Spinal cord (tissue), 10 donors: ENCODE data around the gene PLXNB1. TPM values are rescaled to one million over a fixed set of nuclear protein-coding genes. Genes with fewer than 3 reads are reported as not detected.

Experiments used
- DNase-seq, 6 donors: peaks; one replicate each; pipeline versions ENCODE4 v3.0.0 to v3.0.0-alpha.2; 2013 to 2015; ENCODE audit warnings: low spot score in 6 of 6, low read depth in 4 of 6
- H3K27ac ChIP-seq: one replicate; pipeline ENCODE4 v1.5.1; 2013; ENCODE audit warnings: low read depth, low read length, control low read depth
- H3K27me3 ChIP-seq: one replicate; pipeline ENCODE4 v1.6.1; 2013; ENCODE audit warnings: low read length; ENCODE audit not compliant: control insufficient read depth, insufficient read depth
- H3K36me3 ChIP-seq: one replicate; pipeline ENCODE4 v1.6.1; 2013; ENCODE audit warnings: low read length; ENCODE audit not compliant: control insufficient read depth, insufficient read depth
- H3K4me1 ChIP-seq: one replicate; pipeline ENCODE4 v1.6.1; 2013; ENCODE audit warnings: low read length; ENCODE audit not compliant: control insufficient read depth, insufficient read depth
- H3K4me3 ChIP-seq: one replicate; pipeline ENCODE4 v1.5.1; 2013; ENCODE audit warnings: low read depth, low read length, control low read depth
- H3K9me3 ChIP-seq: one replicate; pipeline ENCODE4 v1.6.1; 2013; ENCODE audit warnings: low read length; ENCODE audit not compliant: control insufficient read depth, insufficient read depth
- WGBS: methylation state at CpG from one replicate; pipeline ENCODE4 v1.1.5; 2013; ENCODE audit warnings: missing lambda C conversion rate; ENCODE audit not compliant: insufficient coverage; 5-methylcytosine and 5-hydroxymethylcytosine counted together
- polyA plus RNA-seq, 2 donors: library from polyadenylated mRNA; unstranded; fragments of 120-200 nt; gene quantifications; one replicate each; pipeline ENCODE4 v1.2.1, GENCODE V29; 2013; ENCODE audit not compliant: insufficient read length in 2 of 2
- total RNA-seq, 2 donors: library from RNA; depleted of rRNA in 1 of 2; stranded (reverse); fragments of 120-200 nt in 1 of 2; fragments of >200 nt in 1 of 2; gene quantifications; one replicate each; pipeline versions ENCODE4 v1.2.3 to v1.2.4, GENCODE V29; 2013 to 2014
- donor health status: healthy.

PLXNB1 gene
- total and polyA plus RNA-seq, 4 donors, result 37.6 to 133 (median 96.7) TPM

DNA sequence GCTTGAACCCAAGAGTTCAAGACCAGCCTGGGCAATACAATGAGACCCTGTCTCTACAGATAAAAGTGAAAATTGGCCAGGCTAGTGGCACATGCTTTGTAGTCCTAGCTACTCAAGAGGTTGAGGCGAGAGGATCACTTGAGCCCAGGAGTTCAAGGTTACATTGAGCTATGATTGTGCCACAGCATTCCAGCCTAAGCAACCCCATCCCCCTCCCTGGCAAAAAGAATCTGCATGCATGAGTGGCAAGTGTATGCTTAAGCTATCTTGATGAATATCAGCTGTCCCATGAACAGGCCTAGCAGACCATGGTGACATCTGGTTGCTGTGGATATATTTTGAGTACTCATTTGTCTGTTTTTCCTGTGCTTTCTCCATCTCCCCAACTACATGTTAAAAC lies 21.4 kb upstream of the PLXNB1 start:
- Histone ChIP-seq H3K27ac (no peak overlapping the region), H3K4me3 (no peak overlapping the region), H3K27me3 (no peaks in the 10 kb centered on the region), H3K9me3 (no peaks in the 10 kb centered on the region), H3K36me3 (peaks cover 26% of the 10 kb centered on the region), H3K4me1 (peaks cover 13% of the 10 kb centered on the region)
- no peak for DNase-seq
- WGBS, result 100% methylated on average over 1 of the region's 1 CpG

DNA sequence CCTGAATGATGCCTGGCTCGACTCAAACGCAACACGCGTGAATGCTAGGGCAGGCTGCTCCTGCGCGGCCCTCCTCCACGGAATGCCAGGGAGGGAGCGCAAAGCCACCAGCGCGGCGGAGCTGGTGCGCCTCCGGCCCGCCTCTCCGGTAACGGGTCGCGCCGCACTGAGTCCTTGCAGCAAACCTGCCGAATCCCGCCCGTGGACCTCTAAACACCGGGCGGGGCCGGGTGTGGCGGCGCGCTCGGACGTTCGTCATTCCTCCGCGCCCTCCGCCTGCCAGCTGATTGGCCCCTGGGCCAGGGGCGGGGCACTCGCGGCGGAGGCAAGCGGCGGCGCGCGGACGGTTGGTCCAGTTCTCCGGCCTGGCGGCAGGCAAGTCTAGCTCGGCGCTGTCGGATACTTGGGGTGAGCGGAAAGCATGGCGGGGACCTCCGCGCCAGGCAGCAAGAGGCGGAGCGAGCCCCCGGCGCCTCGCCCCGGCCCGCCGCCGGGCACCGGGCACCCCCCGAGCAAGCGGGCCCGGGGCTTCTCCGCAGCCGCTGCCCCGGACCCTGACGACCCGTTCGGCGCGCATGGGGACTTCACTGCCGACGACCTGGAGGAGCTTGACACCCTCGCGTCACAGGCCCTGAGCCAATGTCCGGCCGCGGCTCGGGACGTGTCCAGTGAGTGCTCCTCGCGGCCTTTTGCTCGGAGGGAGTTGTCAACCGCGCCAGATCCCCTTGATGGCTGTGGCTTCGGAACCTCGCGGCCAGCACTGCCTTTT lies 16.7 kb upstream of the PLXNB1 start, which contains the start of gene ATRIP:
Gene ATRIP, plus strand, starts transcription at position 313 of the 769 bp plus-strand sequence. Its CDS starts 109 bp downstream, at position 422.
- Histone ChIP-seq H3K36me3 (peaks cover 32% of the 10 kb centered on the region), H3K4me1 (peaks cover 21% of the 10 kb centered on the region), H3K27me3 (no peaks in the 10 kb centered on the region), H3K4me3 (peak within 1 kb of the TSS; percentile 79), H3K9me3 (no peaks in the 10 kb centered on the region), H3K27ac (peak within 1 kb of the TSS; percentile 85)
- under 1% methylated on average over 91 of the region's 91 CpGs for WGBS
- peak in 4 of 6 donors; percentile 74 to 95 (median 89) for DNase-seq

DNA sequence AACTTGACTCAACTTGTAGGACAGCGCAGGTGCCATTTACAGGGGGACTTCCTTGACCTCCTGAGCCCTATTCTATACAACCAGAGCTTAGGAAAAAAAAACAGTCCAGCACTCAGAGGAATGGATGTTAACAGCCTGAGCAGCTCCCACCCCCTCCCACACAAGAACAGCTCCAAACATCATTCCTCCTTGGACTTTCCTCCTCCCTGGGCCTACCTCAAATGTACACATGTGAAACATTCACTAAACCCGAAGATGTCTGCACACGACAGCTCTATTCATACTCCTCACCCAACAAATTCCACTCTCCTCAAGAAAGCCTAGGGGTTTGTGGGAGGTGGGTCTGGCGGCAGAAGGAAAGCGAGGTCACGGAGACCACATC lies 16.1 kb upstream of the PLXNB1 start:
- H3K36me3 ChIP-seq, result peaks cover 33% of the 10 kb centered on the region
- no peaks in the 10 kb centered on the region for H3K27me3 ChIP-seq
- peak overlapping the region; percentile 85 for H3K27ac ChIP-seq
- DNase-seq, result no peak
- peak overlapping the region; percentile 79 for H3K4me3 ChIP-seq
- H3K9me3 ChIP-seq, result no peaks in the 10 kb centered on the region
- WGBS, result 19% methylated on average over 4 of the region's 6 CpGs
- H3K4me1 ChIP-seq, result peaks cover 24% of the 10 kb centered on the region

DNA sequence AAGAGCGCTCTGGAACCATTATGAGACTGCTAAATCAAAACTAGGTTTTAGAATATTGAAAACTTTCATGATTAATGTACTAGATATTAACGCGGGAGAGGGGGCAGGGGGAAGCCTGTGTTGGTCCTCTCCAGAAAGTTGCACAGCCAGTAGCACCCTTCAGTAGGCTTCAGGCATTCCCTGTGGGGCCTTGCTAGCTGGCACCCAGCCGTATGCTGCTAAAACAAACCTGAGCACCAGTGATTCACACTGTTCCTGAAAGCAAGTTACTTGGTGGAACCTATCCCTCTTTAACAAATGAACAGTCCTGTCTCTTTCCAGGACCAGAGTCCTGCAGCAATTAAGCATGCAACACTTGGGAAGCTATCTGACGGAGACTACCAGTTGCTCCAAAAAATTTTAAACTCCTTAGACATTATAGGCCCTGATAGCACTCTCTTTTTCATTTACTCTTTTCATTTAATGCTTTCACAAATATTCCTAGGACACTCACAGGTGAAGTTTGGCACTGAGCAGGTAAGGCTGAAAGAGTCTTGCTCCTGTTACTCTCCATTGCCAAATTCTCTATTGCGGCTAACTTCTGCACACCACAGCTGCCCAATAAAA lies 15.5 kb upstream of the PLXNB1 start:
- no peaks in the 10 kb centered on the region for H3K9me3 ChIP-seq
- no peak overlapping the region for H3K27ac ChIP-seq
- H3K4me1 ChIP-seq, result peaks cover 29% of the 10 kb centered on the region
- H3K4me3 ChIP-seq, result peak overlapping the region; percentile 79
- H3K36me3 ChIP-seq, result peaks cover 28% of the 10 kb centered on the region
- DNase-seq, result no peak
- WGBS, result 89% methylated on average over 4 of the region's 6 CpGs
- no peaks in the 10 kb centered on the region for H3K27me3 ChIP-seq

DNA sequence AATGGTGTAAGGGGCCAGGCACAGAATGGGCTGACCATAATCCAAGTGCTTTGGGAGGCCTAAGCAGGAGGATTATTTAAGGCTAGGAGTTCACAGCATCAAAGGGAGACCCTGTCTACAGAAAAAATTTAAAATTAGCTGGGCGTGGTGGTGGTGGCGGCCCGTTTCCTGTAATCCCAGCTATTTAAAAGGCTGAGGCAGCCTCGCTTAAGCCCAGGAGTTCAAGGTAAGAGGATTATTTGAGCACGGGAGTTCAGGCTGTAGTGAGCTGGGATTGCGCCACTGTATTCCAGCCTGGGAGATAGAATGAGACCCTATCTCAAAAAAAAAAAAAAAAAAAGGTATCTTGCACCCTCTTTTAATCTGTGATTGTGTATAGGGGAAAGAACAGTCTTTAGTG lies 12.1 kb upstream of the PLXNB1 start:
- 93% methylated on average over 4 of the region's 6 CpGs for WGBS
- H3K27me3 ChIP-seq, result no peaks in the 10 kb centered on the region
- DNase-seq, result no peak
- peaks cover 28% of the 10 kb centered on the region for H3K36me3 ChIP-seq
- no peaks in the 10 kb centered on the region for H3K9me3 ChIP-seq
- H3K4me3 ChIP-seq, result no peak overlapping the region
- H3K4me1 ChIP-seq, result peaks cover 29% of the 10 kb centered on the region
- H3K27ac ChIP-seq, result no peak overlapping the region

DNA sequence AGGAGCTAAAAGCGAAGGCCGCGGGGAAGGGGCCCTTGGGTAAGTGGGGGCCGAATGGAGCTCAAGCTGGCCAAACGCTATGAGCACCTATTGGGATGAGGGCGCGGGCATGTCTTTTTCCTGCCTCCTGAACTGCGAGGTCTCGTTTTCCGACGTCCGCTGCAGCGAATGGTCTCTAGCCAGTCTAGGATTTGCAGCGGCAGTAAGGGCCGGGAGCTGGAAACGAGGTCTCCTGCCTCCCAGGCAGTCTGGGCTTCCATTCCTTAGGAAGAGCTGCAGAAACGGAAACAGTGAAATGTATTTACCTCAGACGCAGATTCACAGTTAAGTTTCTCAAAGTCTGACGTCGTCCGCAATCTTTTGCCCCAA lies 10.7 kb upstream of the PLXNB1 start:
- no peaks in the 10 kb centered on the region for H3K27me3 ChIP-seq
- peak overlapping the region; percentile 97 for H3K4me3 ChIP-seq
- H3K27ac ChIP-seq, result peak overlapping the region; percentile 90
- H3K4me1 ChIP-seq, result peaks cover 24% of the 10 kb centered on the region
- peak in 1 of 6 donors; percentile 17 for DNase-seq
- peaks cover 28% of the 10 kb centered on the region for H3K36me3 ChIP-seq
- H3K9me3 ChIP-seq, result no peaks in the 10 kb centered on the region
- WGBS, result 0% methylated on average over 17 of the region's 21 CpGs

DNA sequence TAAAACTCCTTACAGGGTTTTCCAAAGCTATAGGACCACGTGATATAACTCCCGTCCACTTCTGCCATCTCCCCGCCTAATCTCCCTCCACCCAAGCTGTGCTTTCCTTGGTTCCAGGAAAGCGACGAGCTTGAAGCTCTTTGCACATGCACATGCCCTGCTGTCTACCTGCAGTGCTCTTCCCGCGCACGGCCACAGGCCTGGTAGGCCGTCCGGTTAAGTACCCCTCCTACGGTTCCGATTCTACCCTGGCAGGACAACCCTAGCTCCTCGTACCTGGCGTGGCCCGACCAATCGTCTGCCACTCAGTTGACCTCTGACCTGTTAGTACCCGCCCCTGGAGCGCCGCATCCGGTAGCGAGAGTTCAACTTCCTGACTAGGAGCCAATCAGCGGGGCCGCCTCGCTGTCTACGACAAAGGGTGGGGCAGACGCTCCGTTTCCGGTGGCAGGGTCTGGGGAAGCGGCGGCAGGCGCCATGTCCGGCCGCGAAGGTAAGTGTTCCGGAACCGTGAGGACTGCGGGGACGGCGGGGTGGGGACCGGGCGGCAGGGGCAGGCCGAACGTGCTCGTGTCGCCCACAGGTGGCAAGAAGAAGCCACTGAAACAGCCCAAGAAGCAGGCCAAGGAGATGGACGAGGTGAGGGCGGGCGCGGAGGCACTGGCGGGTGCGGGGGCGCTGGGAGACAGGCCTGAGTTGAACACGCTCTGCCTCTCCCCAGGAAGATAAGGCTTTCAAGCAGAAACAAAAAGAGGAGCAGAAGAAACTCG lies 10.1 kb upstream of the PLXNB1 start, which contains the start of the genes CCDC51 and TMA7:
Gene CCDC51, minus strand, starts transcription at position 300 of the 770 bp plus-strand sequence. CDS start 4,991 bp downstream, outside the sequence.
Gene TMA7, plus strand, starts transcription at position 438 of the 770 bp plus-strand sequence. Its CDS starts 40 bp downstream, at position 478.
- H3K4me1 ChIP-seq, result peaks cover 24% of the 10 kb centered on the region
- H3K9me3 ChIP-seq, result no peaks in the 10 kb centered on the region
- peak; percentile 86 to 99 (median 94) for DNase-seq
- H3K36me3 ChIP-seq, result peaks cover 28% of the 10 kb centered on the region
- H3K27ac ChIP-seq, result peak within 1 kb of the TSS; percentile 90
- peak within 1 kb of the TSS; percentile 97 for H3K4me3 ChIP-seq
- WGBS, result under 1% methylated on average over 54 of the region's 54 CpGs
- no peaks in the 10 kb centered on the region for H3K27me3 ChIP-seq

DNA sequence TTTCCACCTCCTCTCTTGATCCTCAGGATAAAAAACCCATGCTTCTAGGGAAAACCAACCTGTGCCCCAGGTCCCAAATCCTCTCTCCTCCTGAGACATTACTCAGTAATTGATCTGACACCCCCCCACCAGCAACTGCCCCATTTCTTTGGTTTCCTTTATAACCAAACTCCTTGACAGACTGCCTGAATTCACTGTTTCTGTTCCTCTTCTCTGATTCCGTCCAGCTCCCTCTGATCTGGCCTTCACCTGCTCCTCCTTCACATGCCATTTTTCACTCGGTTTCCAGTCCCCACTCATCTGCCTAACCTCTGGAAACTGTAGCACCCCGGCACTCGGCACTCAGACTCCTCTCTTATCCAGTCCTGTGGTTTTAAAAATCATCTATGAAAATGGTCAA lies 7.9 kb upstream of the PLXNB1 start:
- Histone ChIP-seq H3K36me3 (peaks cover 30% of the 10 kb centered on the region), H3K9me3 (no peaks in the 10 kb centered on the region), H3K4me1 (peaks cover 24% of the 10 kb centered on the region), H3K27me3 (no peaks in the 10 kb centered on the region), H3K27ac (no peak overlapping the region), H3K4me3 (no peak overlapping the region)
- DNase-seq, result no peak
- 87% methylated on average over 1 of the region's 4 CpGs for WGBS

DNA sequence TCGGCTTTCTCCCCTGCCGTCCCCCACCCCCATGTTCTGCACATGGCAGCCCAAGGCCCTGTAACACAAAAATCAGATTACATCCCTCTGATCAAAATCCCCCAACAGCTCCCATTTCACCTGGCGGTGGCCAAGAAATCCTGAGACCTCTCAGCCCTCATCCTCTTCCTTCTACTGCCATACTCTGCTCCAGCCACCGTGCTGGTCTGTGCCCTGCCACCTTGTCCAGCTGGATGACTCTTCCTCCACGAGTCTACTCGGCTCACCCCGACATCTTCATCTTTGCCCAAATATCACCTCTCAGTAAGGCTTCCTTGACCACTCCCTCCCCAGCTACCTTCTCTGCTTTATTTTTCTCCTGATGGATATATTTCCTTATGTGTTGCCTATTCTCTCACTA lies 7.0 kb upstream of the PLXNB1 start:
- peaks cover 28% of the 10 kb centered on the region for H3K36me3 ChIP-seq
- H3K4me3 ChIP-seq, result no peak overlapping the region
- 90% methylated on average over 5 of the region's 7 CpGs for WGBS
- DNase-seq, result no peak
- H3K27me3 ChIP-seq, result no peaks in the 10 kb centered on the region
- peaks cover 24% of the 10 kb centered on the region for H3K4me1 ChIP-seq
- no peak overlapping the region for H3K27ac ChIP-seq
- no peaks in the 10 kb centered on the region for H3K9me3 ChIP-seq
